Breast epithelium (tissue), 4 donors: Measurements from ENCODE around the gene TRAF7. TPM values are rescaled to one million over a fixed set of nuclear protein-coding genes. Genes with fewer than 3 reads are reported as not detected.

Experiments used
- DNase-seq, 2 donors: peaks; one replicate each; pipeline ENCODE4 v3.0.0-alpha.2; 2019; ENCODE audit warnings: low spot score in 2 of 2
- H3K27ac ChIP-seq, 2 donors: fragments of 200-600 bp; sonication (generic) in 1 of 2; one replicate each; pipeline ENCODE4 v1.5.1; 2016 to 2019; ENCODE audit warnings: mild to moderate bottlenecking in 1 of 2
- H3K27me3 ChIP-seq, 2 donors: fragments of 200-600 bp; sonication (generic) in 1 of 2; one replicate each; pipeline versions ENCODE4 v1.5.1 to v1.6.0; 2017 to 2019; ENCODE audit warnings: control low read depth in 1 of 2, mild to moderate bottlenecking in 1 of 2
- H3K36me3 ChIP-seq: fragments of 200-600 bp; one replicate; pipeline ENCODE4 v1.5.1; 2019
- H3K4me1 ChIP-seq, 2 donors: fragments of 200-600 bp; sonication (generic); one replicate each; pipeline ENCODE4 v1.5.1; 2016 to 2019; ENCODE audit warnings: control low read depth in 1 of 2
- H3K4me3 ChIP-seq, 3 donors: fragments of 200-600 bp; sonication (generic); 1 replicate in 2 of 3; 2 replicates in 1 of 3; pipeline ENCODE4 v1.5.1; 2016 to 2019; ENCODE audit warnings: mild to moderate bottlenecking in 3 of 3, moderate library complexity in 2 of 3
- H3K9me3 ChIP-seq, 2 donors: fragments of 200-600 bp; sonication (generic) in 1 of 2; one replicate each; pipeline ENCODE4 v1.5.1; 2016 to 2019; ENCODE audit warnings: control low read depth in 1 of 2
- CTCF ChIP-seq, 3 donors: fragments of 450-650 bp; IDR thresholded peaks; one replicate each; pipeline ENCODE4 v1.5.1; 2016 to 2017; ENCODE audit warnings: antibody characterized with exemption in 3 of 3, mild to moderate bottlenecking in 3 of 3, moderate library complexity in 3 of 3
- POLR2A ChIP-seq: fragments of 450-650 bp; IDR thresholded peaks from one replicate; pipeline ENCODE4 v1.6.1; 2016; ENCODE audit warnings: antibody characterized with exemption, mild to moderate bottlenecking, moderate library complexity
- POLR2AphosphoS5 ChIP-seq, 3 donors: sonication (generic); formaldehyde crosslinking; IDR thresholded peaks; one replicate each; pipeline ENCODE4 v1.6.1; 2017; ENCODE audit warnings: antibody characterized with exemption in 3 of 3
- intact Hi-C: fragments of 100-400 bp; cut with DNase I; formaldehyde crosslinking; loops from one replicate; pipeline ENCODE4 v1.15.1; 2023; ENCODE audit warnings: low total_unique reads
- total RNA-seq, 3 donors: library from RNA; depleted of rRNA; stranded (reverse); fragments of >200 nt; gene quantifications; one replicate each; pipeline ENCODE4 v1.1.0, GENCODE V29; 2016

TRAF7 gene
- total RNA-seq, 3 donors from 2014 or later, result 28.4 to 35.4 (median 32.5) TPM

GRCh38 chr16:2191446-2191706 lies 35.8 kb downstream of the TRAF7 start:
- intact Hi-C loops, result no loop called here
- no peaks in the 10 kb centered on the region for H3K36me3 ChIP-seq
- no peaks in the 10 kb centered on the region for H3K27me3 ChIP-seq
- H3K4me1 ChIP-seq, result peaks cover 5 to 14% of the 10 kb centered on the region in 2 donors
- no peak overlapping the region for H3K4me3 ChIP-seq
- TF ChIP-seq POLR2A, result no peak
- TF ChIP-seq POLR2AphosphoS5 (IDR thresholded peaks at IDR 0.05), result no peak
- TF ChIP-seq CTCF (IDR thresholded peaks at IDR 0.05), result no peak
- no peaks in the 10 kb centered on the region for H3K9me3 ChIP-seq
- no peak overlapping the region for H3K27ac ChIP-seq
- DNase-seq, result no peak

- intact Hi-C loops, result no loop called here
- no peak overlapping the region for H3K27ac ChIP-seq
- TF ChIP-seq POLR2A (no peak), CTCF (IDR thresholded peaks at IDR 0.05) (no peak), POLR2AphosphoS5 (IDR thresholded peaks at IDR 0.05) (no peak)
- no peak overlapping the region for H3K4me3 ChIP-seq
- H3K27me3 ChIP-seq, result no peaks in the 10 kb centered on the region
- peaks cover 5 to 14% of the 10 kb centered on the region in 2 donors for H3K4me1 ChIP-seq
- H3K9me3 ChIP-seq, result no peaks in the 10 kb centered on the region
- DNase-seq, result no peak
- H3K36me3 ChIP-seq, result no peaks in the 10 kb centered on the region
Observed at GRCh38 chr16:2194166-2194834, 38.7 kb downstream of the TRAF7 start.

- Histone ChIP-seq H3K9me3 (no peaks in the 10 kb centered on the region), H3K27me3 (no peaks in the 10 kb centered on the region), H3K27ac (no peak overlapping the region), H3K4me3 (peak overlapping the region in 2 of 3 donors; percentile 60 to 85), H3K36me3 (no peaks in the 10 kb centered on the region), H3K4me1 (peaks cover 5 to 14% of the 10 kb centered on the region in 2 donors)
- no peak for TF ChIP-seq POLR2A
- TF ChIP-seq POLR2AphosphoS5 (IDR thresholded peaks at IDR 0.05), result no peak
- peak; percentile 6 to 70 (median 41) for TF ChIP-seq CTCF (IDR thresholded peaks at IDR 0.05)
- intact Hi-C loops, result no loop called here
- DNase-seq, result peak in 1 of 2 donors; percentile 56
Observed at GRCh38 chr16:2194852-2195321, 39.3 kb downstream of the TRAF7 start.

GRCh38 chr16:2195322-2196161 lies 40.0 kb downstream of the TRAF7 start:
- H3K27ac ChIP-seq, result no peak overlapping the region
- H3K27me3 ChIP-seq, result no peaks in the 10 kb centered on the region

More at GRCh38 chr16:2195322-2196161, 40.0 kb downstream of the TRAF7 start:
- peak overlapping the region; percentile 18 to 85 (median 60) for H3K4me3 ChIP-seq
- TF ChIP-seq POLR2AphosphoS5 (IDR thresholded peaks at IDR 0.05) (no peak), CTCF (IDR thresholded peaks at IDR 0.05) (no peak), POLR2A (no peak)
- H3K36me3 ChIP-seq, result no peaks in the 10 kb centered on the region
- DNase-seq, result no peak
- H3K4me1 ChIP-seq, result peaks cover 5 to 14% of the 10 kb centered on the region in 2 donors
- intact Hi-C loops, result no loop called here
- H3K9me3 ChIP-seq, result no peaks in the 10 kb centered on the region
